H1 (cell line): ENCODE data around the gene MROH8. TPM values are rescaled to one million over a fixed set of nuclear protein-coding genes. Genes with fewer than 3 reads are reported as not detected.

Experiments used
- CTCF ChIA-PET: fragments of 300-600 bp; sonication (Branson Sonifier 250); formaldehyde crosslinking; loops from one replicate; lab custom pipeline; 2021; ENCODE audit not compliant: partially characterized antibody; lab: Charles Lee
- POLR2A ChIA-PET: fragments of 300-600 bp; sonication (Branson Sonifier 250); formaldehyde crosslinking; loops from one replicate; lab custom pipeline; 2021; ENCODE audit warnings: inconsistent platforms; ENCODE audit not compliant: partially characterized antibody; lab: Charles Lee
- DNase-seq, 2 experiments: peaks; one replicate each; pipeline versions ENCODE4 v3.0.0 to v3.0.0-alpha.2; 2010 to 2022; ENCODE audit warnings: low spot score in 2 of 2, low read depth in 1 of 2, mixed read lengths in 1 of 2
- FAIRE-seq: peaks from 2 replicates; lab custom pipeline; 2011; peaks lifted over from hg19 to GRCh38; lab: Jason Lieb, UNC
- H2AFZ ChIP-seq: 2 replicates; pipeline ENCODE4 v1.8.1; 2012; ENCODE audit warnings: low read length, inconsistent platforms
- H2AK5ac ChIP-seq: 2 replicates; pipeline ENCODE4 v1.6.1; 2013; ENCODE audit warnings: low read depth, low read length
- H2BK120ac ChIP-seq: replicated peaks from 2 replicates; pipeline ENCODE3; 2013; ENCODE audit warnings: low read depth, low read length, inconsistent platforms
- H2BK12ac ChIP-seq: 2 replicates; pipeline ENCODE4 v1.6.1; 2013; ENCODE audit warnings: low read depth, low read length
- H2BK15ac ChIP-seq: 2 replicates; pipeline ENCODE4 v1.6.1; 2013; ENCODE audit warnings: low read length
- H2BK20ac ChIP-seq: 2 replicates; pipeline ENCODE4 v1.6.1; 2013; ENCODE audit warnings: low read length
- H2BK5ac ChIP-seq: 2 replicates; pipeline ENCODE4 v1.6.1; 2013; ENCODE audit warnings: low read depth, low read length
- H3K14ac ChIP-seq: 2 replicates; pipeline ENCODE4 v1.6.1; 2013; ENCODE audit warnings: inconsistent platforms; ENCODE audit not compliant: insufficient read length
- H3K18ac ChIP-seq: 2 replicates; pipeline ENCODE4 v1.6.1; 2013; ENCODE audit warnings: low read length; ENCODE audit errors: extremely low read depth
- H3K23ac ChIP-seq: 2 replicates; pipeline ENCODE4 v1.6.1; 2013; ENCODE audit warnings: inconsistent platforms; ENCODE audit not compliant: insufficient read length
- H3K23me2 ChIP-seq: 2 replicates; pipeline ENCODE4 v1.6.1; 2013; ENCODE audit warnings: low read depth, low read length
- H3K27ac ChIP-seq: 2 replicates; pipeline ENCODE4 v1.6.1; 2011; ENCODE audit warnings: low read depth, low read length, inconsistent platforms
- H3K27me3 ChIP-seq, 4 experiments: replicated peaks in 1 of 4; 1 replicate in 1 of 4; 2 replicates in 3 of 4; pipeline versions ENCODE4 v1.6.1 to v1.8.1; 2011 to 2013; ENCODE audit warnings: low read length in 3 of 4, mild to moderate bottlenecking in 3 of 4, inconsistent platforms in 2 of 4, mixed read lengths in 2 of 4, moderate library complexity in 1 of 4; ENCODE audit not compliant: control insufficient read depth in 3 of 4, insufficient read depth in 3 of 4; ENCODE audit errors: extremely low read depth in 1 of 4
- H3K36me3 ChIP-seq, 4 experiments: 2 replicates each; pipeline versions ENCODE4 v1.6.1 to v1.8.1; 2011 to 2013; ENCODE audit warnings: mild to moderate bottlenecking in 4 of 4, low read length in 3 of 4, moderate library complexity in 2 of 4, control low read depth in 1 of 4, inconsistent platforms in 1 of 4; ENCODE audit not compliant: insufficient read depth in 4 of 4, control insufficient read depth in 2 of 4
- H3K4ac ChIP-seq: replicated peaks from 2 replicates; pipeline ENCODE3; 2013; ENCODE audit warnings: low read length, low read depth, mixed read lengths, inconsistent platforms; ENCODE audit not compliant: insufficient read length
- H3K4me1 ChIP-seq, 4 experiments: replicated peaks in 1 of 4; 1 replicate in 1 of 4; 2 replicates in 3 of 4; pipeline versions ENCODE4 v1.6.1 to v1.8.1; 2011 to 2013; ENCODE audit warnings: low read length in 3 of 4, inconsistent platforms in 2 of 4, mixed read lengths in 1 of 4; ENCODE audit not compliant: insufficient read depth in 4 of 4, control insufficient read depth in 3 of 4
- H3K4me2 ChIP-seq, 2 experiments: 2 replicates each; pipeline versions ENCODE4 v1.6.1 to v1.8.1; 2011 to 2013; ENCODE audit warnings: low read depth in 2 of 2, low read length in 2 of 2, control low read depth in 1 of 2, inconsistent platforms in 1 of 2, mild to moderate bottlenecking in 1 of 2; ENCODE audit not compliant: insufficient read depth in 1 of 2
- H3K4me3 ChIP-seq, 4 experiments: fragments of 200-600, 300-600 bp in 1 of 4; sonication (generic), shearing (Covaris generic), sonication (Bioruptor Twin) in 1 of 4; 2 replicates each; pipeline versions ENCODE4 v1.5.1 to v1.8.1; 2011 to 2016; ENCODE audit warnings: low read length in 4 of 4, low read depth in 3 of 4, control low read depth in 2 of 4, inconsistent platforms in 2 of 4, mild to moderate bottlenecking in 2 of 4, mixed read lengths in 1 of 4, moderate library complexity in 1 of 4; ENCODE audit not compliant: insufficient read depth in 2 of 4; ENCODE audit errors: extremely low read depth in 1 of 4
- H3K56ac ChIP-seq: replicated peaks from 2 replicates; pipeline ENCODE3; 2013; ENCODE audit warnings: low read depth, mild to moderate bottlenecking, mixed read lengths, low read length, inconsistent platforms; ENCODE audit not compliant: insufficient read length
- H3K79me1 ChIP-seq: 2 replicates; pipeline ENCODE4 v1.6.1; 2013; ENCODE audit warnings: low read depth, low read length, control low read depth
- H3K79me2 ChIP-seq, 2 experiments: 2 replicates each; pipeline versions ENCODE4 v1.6.1 to v1.8.1; 2012 to 2013; ENCODE audit warnings: low read length in 2 of 2, mild to moderate bottlenecking in 2 of 2, inconsistent platforms in 1 of 2; ENCODE audit not compliant: insufficient read depth in 2 of 2, control insufficient read depth in 1 of 2
- H3K9ac ChIP-seq, 4 experiments: replicated peaks in 1 of 4; 1 replicate in 1 of 4; 2 replicates in 3 of 4; pipeline versions ENCODE4 v1.6.1 to v1.8.1; 2011 to 2013; ENCODE audit warnings: low read depth in 3 of 4, low read length in 3 of 4, control low read depth in 2 of 4, mild to moderate bottlenecking in 2 of 4, moderate library complexity in 2 of 4, inconsistent platforms in 1 of 4; ENCODE audit errors: extremely low read depth in 1 of 4
- H3K9me3 ChIP-seq, 2 experiments: 2 replicates each; pipeline versions ENCODE4 v1.6.1 to v1.8.1; 2012 to 2013; ENCODE audit warnings: mild to moderate bottlenecking in 2 of 2, moderate library complexity in 2 of 2, control low read depth in 1 of 2, inconsistent platforms in 1 of 2, low read depth in 1 of 2, low read length in 1 of 2, mixed read lengths in 1 of 2; ENCODE audit not compliant: insufficient read depth in 2 of 2
- H4K20me1 ChIP-seq, 2 experiments: replicated peaks in 1 of 2; 2 replicates each; pipeline versions ENCODE3 to v1.8.1; 2011 to 2013; ENCODE audit warnings: inconsistent platforms in 2 of 2, low read length in 2 of 2, mild to moderate bottlenecking in 1 of 2; ENCODE audit not compliant: insufficient read depth in 2 of 2, control insufficient read depth in 1 of 2
- H4K5ac ChIP-seq: 2 replicates; pipeline ENCODE4 v1.6.1; 2013; ENCODE audit warnings: low read length, low read depth, mixed read lengths, inconsistent platforms; ENCODE audit not compliant: insufficient read length
- H4K8ac ChIP-seq: 2 replicates; pipeline ENCODE4 v1.8.0; 2013; ENCODE audit warnings: mild to moderate bottlenecking, moderate library complexity, low read length, inconsistent platforms; ENCODE audit not compliant: insufficient read depth; ENCODE audit errors: extremely low read depth
- H4K91ac ChIP-seq: replicated peaks from 2 replicates; pipeline ENCODE3; 2013; ENCODE audit warnings: low read length, mixed read lengths, inconsistent platforms; ENCODE audit not compliant: insufficient read length
- BCL11A ChIP-seq, 2 experiments: IDR thresholded peaks; one replicate each; pipeline ENCODE4 v1.6.1; 2011; ENCODE audit warnings: low read depth in 2 of 2, low read length in 2 of 2, mild to moderate bottlenecking in 2 of 2
- CTBP2 ChIP-seq: IDR thresholded peaks from 2 replicates; pipeline ENCODE4 v1.7.0; 2011; ENCODE audit warnings: borderline replicate concordance, mild to moderate bottlenecking, moderate library complexity, mixed read lengths, low read length; ENCODE audit not compliant: insufficient read depth, insufficient read length
- GTF2F1 ChIP-seq: IDR thresholded peaks from 2 replicates; pipeline ENCODE4 v1.6.1; 2012; ENCODE audit warnings: low read depth, low read length, improper control_type of control experiment, borderline replicate concordance
- POLR2AphosphoS5 ChIP-seq: IDR thresholded peaks from 2 replicates; pipeline ENCODE4 v1.6.1; 2011; ENCODE audit warnings: low read depth, low read length
- POU5F1 ChIP-seq: IDR thresholded peaks from 2 replicates; pipeline ENCODE4 v1.6.1; 2011; ENCODE audit warnings: low read depth, mild to moderate bottlenecking, low read length, moderate library complexity
- SIX5 ChIP-seq: IDR thresholded peaks from 2 replicates; pipeline ENCODE4 v1.6.1; 2011; ENCODE audit warnings: mild to moderate bottlenecking, low read depth, low read length
- SP1 ChIP-seq: IDR thresholded peaks from 2 replicates; pipeline ENCODE4 v1.6.1; 2011; ENCODE audit warnings: low read depth, low read length
- TEAD4 ChIP-seq: IDR thresholded peaks from 2 replicates; pipeline ENCODE4 v1.6.1; 2012; ENCODE audit warnings: low read depth, low read length, inconsistent platforms, mixed read lengths
- WGBS, 2 experiments: shearing (Covaris generic) in 1 of 2; methylation state at CpG; one replicate each; pipeline versions ENCODE4 v1.1.6 to v1.1.7; 2013 to 2015; ENCODE audit warnings: low lambda C conversion rate in 2 of 2, mixed read lengths in 2 of 2, inconsistent platforms in 1 of 2, low coverage in 1 of 2, missing lambda C conversion rate in 1 of 2; ENCODE audit not compliant: insufficient replicate concordance in 2 of 2, insufficient coverage in 1 of 2, insufficient read length in 1 of 2; ENCODE audit errors: extremely low coverage in 1 of 2, missing lambda C conversion rate in 1 of 2; 5-methylcytosine and 5-hydroxymethylcytosine counted together
- polyA plus RNA-seq, 7 experiments: library from polyadenylated mRNA; depleted of rRNA in 3 of 7; stranded (reverse) in 5 of 7; unstranded in 2 of 7; fragments of >200 nt in 5 of 7; fragments of 200-250 nt in 2 of 7; gene quantifications; 1 replicate in 5 of 7; 2 replicates in 1 of 7; 4 replicates in 1 of 7; pipeline versions ENCODE4 v1.2.1 to v1.2.3, GENCODE V29; 2011 to 2013; ENCODE audit warnings: missing spikeins in 2 of 7, mixed read lengths in 2 of 7
- total RNA-seq: library from RNA; stranded (reverse); fragmentation: NEBNext Ultra II Directional; extraction: Animal tissue kit (Norgen Biotek cat#: 25700); gene quantifications from 2 replicates; pipeline ENCODE4 v1.2.1, GENCODE V29; 2021
- TF ChIP-seq, protein P1 (sequence below): IDR thresholded peaks from 2 replicates; pipeline ENCODE4 v1.6.1; 2011; ENCODE audit warnings: low read depth, mild to moderate bottlenecking, low read length; ENCODE audit not compliant: insufficient read depth
- TF ChIP-seq, protein P2 (sequence below): IDR thresholded peaks from 2 replicates; pipeline ENCODE4 v1.6.1; 2011; ENCODE audit warnings: low read length, improper control_type of control experiment
- TF ChIP-seq, protein P3 (sequence below): IDR thresholded peaks from 2 replicates; pipeline ENCODE4 v1.6.1; 2012; ENCODE audit warnings: inconsistent platforms

The MROH8 gene
- total and polyA plus RNA-seq, 2 of the 8 experiments (the other 6 are each of a cell fraction or from before 2014, with no cell fraction given) = 0.50 to 0.86 TPM

DNA sequence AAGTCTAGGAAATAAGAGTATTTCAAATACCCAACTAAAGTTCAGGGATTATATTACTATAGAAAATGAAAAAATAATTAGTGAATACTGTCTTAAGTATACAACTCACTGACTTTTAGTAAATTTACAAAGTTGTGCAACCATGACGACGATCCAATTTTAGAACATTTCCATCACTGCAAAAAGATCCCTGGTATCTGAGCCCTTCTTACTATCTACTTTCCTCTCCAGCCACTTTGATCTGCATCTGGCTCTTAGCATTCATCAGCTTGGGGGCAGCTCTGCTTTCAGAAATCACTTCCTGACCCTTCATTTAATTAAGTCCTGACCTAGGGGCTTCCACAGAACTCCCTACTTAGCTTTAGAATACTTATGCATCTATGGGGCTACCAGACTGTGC, 45.4 kb downstream of the MROH8 start:
- no peak overlapping the region for H3K27ac ChIP-seq
- POLR2A ChIA-PET = no interaction called here
- H4K8ac ChIP-seq = no peak overlapping the region
- no peak overlapping the region for H3K14ac ChIP-seq
- no peak overlapping the region for H3K23ac ChIP-seq
- H3K79me1 ChIP-seq = no peaks in the 10 kb centered on the region
- no peak overlapping the region for H2BK20ac ChIP-seq
- H3K27me3 ChIP-seq = no peaks in the 10 kb centered on the region
- no peaks in the 10 kb centered on the region for H3K4me1 ChIP-seq
- no peak overlapping the region for H2BK5ac ChIP-seq
- H4K5ac ChIP-seq = no peak overlapping the region
- no peak overlapping the region for H3K18ac ChIP-seq
- WGBS, 2 experiments = 91% methylated on average over 2 of the region's 2 CpGs; no CpG with 5 or more reads in 1 of the 2 experiments
- TF ChIP-seq POU5F1 (no peak), GTF2F1 (no peak), SP1 (no peak), POLR2AphosphoS5 (no peak), TEAD4 (no peak), SIX5 (no peak), BCL11A (IDR thresholded peaks at IDR 0.05; ENCODE audit: low read depth in 2 of 2, low read length in 2 of 2) (no peak), CTBP2 (no peak)
- TF ChIP-seq, protein P1, sequence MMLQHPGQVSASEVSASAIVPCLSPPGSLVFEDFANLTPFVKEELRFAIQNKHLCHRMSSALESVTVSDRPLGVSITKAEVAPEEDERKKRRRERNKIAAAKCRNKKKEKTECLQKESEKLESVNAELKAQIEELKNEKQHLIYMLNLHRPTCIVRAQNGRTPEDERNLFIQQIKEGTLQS = no peak
- TF ChIP-seq, protein P2, sequence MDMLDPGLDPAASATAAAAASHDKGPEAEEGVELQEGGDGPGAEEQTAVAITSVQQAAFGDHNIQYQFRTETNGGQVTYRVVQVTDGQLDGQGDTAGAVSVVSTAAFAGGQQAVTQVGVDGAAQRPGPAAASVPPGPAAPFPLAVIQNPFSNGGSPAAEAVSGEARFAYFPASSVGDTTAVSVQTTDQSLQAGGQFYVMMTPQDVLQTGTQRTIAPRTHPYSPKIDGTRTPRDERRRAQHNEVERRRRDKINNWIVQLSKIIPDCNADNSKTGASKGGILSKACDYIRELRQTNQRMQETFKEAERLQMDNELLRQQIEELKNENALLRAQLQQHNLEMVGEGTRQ = no peak
- TF ChIP-seq, protein P3, sequence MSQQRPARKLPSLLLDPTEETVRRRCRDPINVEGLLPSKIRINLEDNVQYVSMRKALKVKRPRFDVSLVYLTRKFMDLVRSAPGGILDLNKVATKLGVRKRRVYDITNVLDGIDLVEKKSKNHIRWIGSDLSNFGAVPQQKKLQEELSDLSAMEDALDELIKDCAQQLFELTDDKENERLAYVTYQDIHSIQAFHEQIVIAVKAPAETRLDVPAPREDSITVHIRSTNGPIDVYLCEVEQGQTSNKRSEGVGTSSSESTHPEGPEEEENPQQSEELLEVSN = no peak
- no peak overlapping the region for H3K4me2 ChIP-seq
- no peaks in the 10 kb centered on the region for H3K9me3 ChIP-seq
- H3K36me3 ChIP-seq = no peaks in the 10 kb centered on the region
- CTCF ChIA-PET = interaction anchor here (1.0 kb wide), 1 partner anchor 58 kb away, joined by 3 read pairs; no protein-coding TSS in a partner anchor
- no peak overlapping the region for H2AK5ac ChIP-seq
- no peak overlapping the region for H2AFZ ChIP-seq
- no peaks in the 10 kb centered on the region for H4K20me1 ChIP-seq
- H3K79me2 ChIP-seq = no peaks in the 10 kb centered on the region
- no peak overlapping the region for H3K4ac ChIP-seq
- H2BK120ac ChIP-seq = no peak overlapping the region
- no peak overlapping the region for H4K91ac ChIP-seq
- H2BK12ac ChIP-seq = no peak overlapping the region
- no peak overlapping the region for H2BK15ac ChIP-seq
- no peak for DNase-seq
- H3K9ac ChIP-seq = no peak overlapping the region
- H3K4me3 ChIP-seq = no peak overlapping the region
- no peaks in the 10 kb centered on the region for H3K23me2 ChIP-seq
- no peak for FAIRE-seq
- H3K56ac ChIP-seq = no peak overlapping the region
